ENCODE measurements around the gene RMC1. TPM values are rescaled to one million over a fixed set of nuclear protein-coding genes. Genes with fewer than 3 reads are reported as not detected.

Gene RMC1
- total RNA-seq, 4 donors from 2014 or later: 4.4 to 34.1 (median 26.6) TPM

DNA sequence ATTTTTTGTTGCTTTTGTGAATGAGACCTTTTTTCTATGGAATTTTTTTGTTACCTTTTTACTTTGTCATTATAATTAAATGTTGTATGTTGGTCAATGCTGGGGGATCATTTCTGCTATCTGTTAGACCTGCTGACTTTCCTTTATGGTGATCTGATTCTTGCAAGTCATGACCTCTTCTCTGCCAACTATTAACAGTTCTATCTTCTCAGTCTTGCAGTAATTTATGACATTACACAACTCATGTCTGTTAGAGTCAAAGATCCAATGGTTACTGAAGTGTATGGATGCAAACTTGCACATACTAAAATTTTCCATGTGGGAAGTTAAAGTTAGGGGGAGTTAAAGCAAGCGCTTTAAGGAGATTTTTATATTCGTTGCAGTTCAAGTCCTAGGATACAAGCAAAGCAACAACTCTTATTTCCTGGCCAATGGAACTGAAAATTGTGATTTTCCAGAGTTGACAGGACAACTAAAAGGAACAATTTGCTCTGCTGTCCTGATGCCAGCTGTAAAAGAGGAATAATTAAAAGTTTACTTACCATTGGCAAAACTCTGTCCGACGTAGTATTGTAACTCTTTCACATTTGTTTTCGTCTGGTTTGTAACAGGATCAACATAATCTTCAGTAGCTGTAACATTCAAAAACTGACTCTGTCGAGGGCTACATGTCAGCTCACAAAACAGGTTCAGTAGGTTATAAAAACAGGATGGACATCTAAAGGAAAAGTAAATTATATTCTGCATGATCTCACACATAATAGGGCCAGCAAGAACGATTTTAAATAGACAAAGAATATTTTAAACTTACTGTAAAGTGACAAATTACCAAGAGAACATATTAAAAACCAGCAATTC is 65.2 kb downstream of the RMC1 start:
- Histone ChIP-seq H3K36me3 (peaks cover 0 to 32% (median 15%) of the 10 kb centered on the region in 4 donors), H3K4me1 (peaks cover 0 to 2% (median 0%) of the 10 kb centered on the region in 4 donors), H3K27ac (no peak overlapping the region), H3K27me3 (no peaks in the 10 kb centered on the region), H3K4me3 (no peak overlapping the region), H3K9me3 (no peaks in the 10 kb centered on the region)
- no peak for DNase-seq
- in situ Hi-C loops (cut with MboI; ENCODE audit: low pct_ligation_motif_present in 1 of 4, low pct_unique_long_range_greater_than_20kb in 1 of 4, low sequenced_read_pairs in 3 of 4): loop anchor here in 1 of 4 donors (10.0 kb wide), 1 partner anchor 54 kb away; no protein-coding TSS in a partner anchor
- WGBS, 2 donors (ENCODE audit: low coverage in 1 of 2): 72 to 76% methylated on average over 7 of the region's 7 CpGs
- no peak for TF ChIP-seq POLR2A (IDR thresholded peaks at IDR 0.05)
- TF ChIP-seq EP300 (IDR thresholded peaks at IDR 0.05; ENCODE audit: low read depth): no peak
- TF ChIP-seq POLR2AphosphoS5 (IDR thresholded peaks at IDR 0.05): no peak
- TF ChIP-seq, protein P1, sequence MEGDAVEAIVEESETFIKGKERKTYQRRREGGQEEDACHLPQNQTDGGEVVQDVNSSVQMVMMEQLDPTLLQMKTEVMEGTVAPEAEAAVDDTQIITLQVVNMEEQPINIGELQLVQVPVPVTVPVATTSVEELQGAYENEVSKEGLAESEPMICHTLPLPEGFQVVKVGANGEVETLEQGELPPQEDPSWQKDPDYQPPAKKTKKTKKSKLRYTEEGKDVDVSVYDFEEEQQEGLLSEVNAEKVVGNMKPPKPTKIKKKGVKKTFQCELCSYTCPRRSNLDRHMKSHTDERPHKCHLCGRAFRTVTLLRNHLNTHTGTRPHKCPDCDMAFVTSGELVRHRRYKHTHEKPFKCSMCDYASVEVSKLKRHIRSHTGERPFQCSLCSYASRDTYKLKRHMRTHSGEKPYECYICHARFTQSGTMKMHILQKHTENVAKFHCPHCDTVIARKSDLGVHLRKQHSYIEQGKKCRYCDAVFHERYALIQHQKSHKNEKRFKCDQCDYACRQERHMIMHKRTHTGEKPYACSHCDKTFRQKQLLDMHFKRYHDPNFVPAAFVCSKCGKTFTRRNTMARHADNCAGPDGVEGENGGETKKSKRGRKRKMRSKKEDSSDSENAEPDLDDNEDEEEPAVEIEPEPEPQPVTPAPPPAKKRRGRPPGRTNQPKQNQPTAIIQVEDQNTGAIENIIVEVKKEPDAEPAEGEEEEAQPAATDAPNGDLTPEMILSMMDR (IDR thresholded peaks at IDR 0.05): no peak
- intact Hi-C loops (cut with DNase I; ENCODE audit: low total_unique reads): no loop called here

DNA sequence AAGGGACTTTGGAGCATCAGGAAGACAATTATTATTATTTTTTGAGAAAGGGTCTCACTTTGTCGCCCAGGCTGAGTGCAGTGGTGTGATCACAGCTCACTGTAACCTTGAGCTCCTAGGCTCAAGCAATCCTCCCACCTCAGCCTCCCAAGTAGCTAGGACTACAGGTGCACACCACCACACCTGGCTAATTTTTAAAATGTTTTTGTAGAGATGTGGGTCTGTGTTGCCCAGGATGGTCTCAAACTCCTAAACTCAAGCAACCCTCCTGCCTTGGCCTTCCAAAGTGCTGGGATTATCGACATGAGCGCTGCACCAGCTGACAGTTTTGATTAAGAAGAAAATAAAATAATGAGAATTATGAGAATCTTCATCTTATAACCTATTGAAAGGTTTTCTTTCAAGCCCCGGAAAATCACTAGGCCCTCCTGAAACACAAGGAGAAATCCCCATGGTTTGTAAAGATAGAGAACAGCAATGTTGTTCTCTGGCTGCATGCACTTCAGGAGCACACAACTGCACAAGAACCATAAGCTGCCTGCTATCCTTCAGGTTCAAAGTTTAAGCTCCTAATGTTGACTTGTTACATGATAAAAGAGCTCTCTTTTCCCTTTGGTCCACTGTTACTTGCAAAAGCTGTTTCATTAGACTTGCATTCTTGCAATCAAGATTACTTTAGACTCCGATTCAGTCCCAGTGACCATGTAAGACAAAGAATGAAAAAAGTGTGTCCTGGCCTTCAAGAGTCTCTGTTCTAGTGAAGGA is 66.2 kb downstream of the RMC1 start:
- no peaks in the 10 kb centered on the region for H3K27me3 ChIP-seq
- no peak for DNase-seq
- TF ChIP-seq POLR2A (IDR thresholded peaks at IDR 0.05) (no peak), POLR2AphosphoS5 (IDR thresholded peaks at IDR 0.05) (no peak), EP300 (IDR thresholded peaks at IDR 0.05; ENCODE audit: low read depth) (no peak)
- TF ChIP-seq, protein P1 (IDR thresholded peaks at IDR 0.05): no peak
- no peak overlapping the region for H3K4me3 ChIP-seq
- no peaks in the 10 kb centered on the region for H3K9me3 ChIP-seq
- H3K27ac ChIP-seq: no peak overlapping the region
- in situ Hi-C loops (cut with MboI; ENCODE audit: low pct_ligation_motif_present in 1 of 4, low pct_unique_long_range_greater_than_20kb in 1 of 4, low sequenced_read_pairs in 3 of 4) (loop anchor here in 1 of 4 donors (10.0 kb wide), 1 partner anchor 55 kb away; no protein-coding TSS in a partner anchor), intact Hi-C loops (cut with DNase I; ENCODE audit: low total_unique reads) (no loop called here)
- WGBS, 2 donors (ENCODE audit: low coverage in 1 of 2): 75 to 90% methylated on average over 2 to 5 of the region's 5 CpGs
- peaks cover 0 to 12% (median 0%) of the 10 kb centered on the region in 4 donors for H3K4me1 ChIP-seq
- peaks cover 0 to 27% (median 13%) of the 10 kb centered on the region in 4 donors for H3K36me3 ChIP-seq

DNA sequence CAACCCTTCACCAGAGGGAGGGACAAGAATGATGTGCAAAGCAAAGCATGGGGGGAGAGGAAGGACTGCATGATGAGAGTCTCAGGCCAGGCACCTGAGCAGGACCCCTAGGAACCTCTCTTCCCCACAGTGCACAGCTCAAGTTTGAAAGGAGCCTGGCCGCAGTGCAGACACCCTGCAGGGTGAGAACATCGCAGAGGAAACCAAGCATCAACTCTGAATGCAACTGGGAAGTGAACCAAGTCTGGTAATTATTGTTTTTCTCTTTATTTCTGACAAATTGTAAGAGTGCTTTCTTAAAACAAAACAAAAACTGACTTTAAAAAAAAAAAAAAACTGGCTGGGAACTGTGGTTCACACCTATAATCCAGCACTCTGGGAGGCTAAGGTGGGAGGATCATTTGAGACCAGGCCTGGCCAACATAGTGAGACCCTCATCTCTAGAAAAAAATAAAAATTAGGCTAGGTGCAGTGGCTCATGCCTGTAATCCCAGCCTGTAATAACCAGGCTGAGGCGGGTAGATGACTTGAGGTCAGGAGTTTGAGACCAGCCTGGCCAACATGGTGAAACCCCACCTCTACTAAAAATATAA is 67.7 kb downstream of the RMC1 start:
- H3K4me1 ChIP-seq: peaks cover 0 to 20% (median 0%) of the 10 kb centered on the region in 4 donors
- no peak overlapping the region for H3K4me3 ChIP-seq
- no peak for TF ChIP-seq POLR2A (IDR thresholded peaks at IDR 0.05)
- TF ChIP-seq, protein P1 (IDR thresholded peaks at IDR 0.05): no peak
- H3K36me3 ChIP-seq: peaks cover 0 to 30% (median 15%) of the 10 kb centered on the region in 4 donors
- H3K9me3 ChIP-seq: no peaks in the 10 kb centered on the region
- no peak overlapping the region for H3K27ac ChIP-seq
- no peak for DNase-seq
- WGBS, 2 donors (ENCODE audit: low coverage in 1 of 2): 86 to 97% methylated on average over 1 to 3 of the region's 3 CpGs
- intact Hi-C loops (cut with DNase I; ENCODE audit: low total_unique reads): no loop called here
- H3K27me3 ChIP-seq: no peaks in the 10 kb centered on the region
- in situ Hi-C loops (cut with MboI; ENCODE audit: low pct_ligation_motif_present in 1 of 4, low pct_unique_long_range_greater_than_20kb in 1 of 4, low sequenced_read_pairs in 3 of 4): no loop called here

DNA sequence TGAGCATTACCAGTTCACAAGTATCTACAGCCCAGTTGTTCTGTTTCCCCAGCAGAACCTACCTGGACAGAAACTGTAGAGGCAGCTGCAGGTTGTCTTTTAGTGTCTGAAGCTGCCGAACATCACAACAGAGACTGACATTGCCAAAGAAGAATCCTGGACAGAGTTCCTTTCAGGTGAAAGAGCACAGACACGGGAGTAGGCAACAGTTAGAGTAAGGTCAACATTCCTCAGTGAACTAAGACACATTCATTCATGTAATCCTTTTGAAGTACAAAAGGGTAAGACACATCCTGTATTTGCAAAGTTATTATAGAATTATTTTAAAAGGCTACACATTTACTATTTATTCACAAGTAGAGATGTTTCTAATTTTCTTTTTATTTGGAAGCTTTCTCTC is 68.7 kb downstream of the RMC1 start:
- intact Hi-C loops (cut with DNase I; ENCODE audit: low total_unique reads) (no loop called here), in situ Hi-C loops (cut with MboI; ENCODE audit: low pct_ligation_motif_present in 1 of 4, low pct_unique_long_range_greater_than_20kb in 1 of 4, low sequenced_read_pairs in 3 of 4) (no loop called here)
- WGBS, 2 donors (ENCODE audit: low coverage in 1 of 2): 77 to 85% methylated on average over 2 of the region's 2 CpGs

More for the DNA sequence above, 68.7 kb downstream of the RMC1 start:
- TF ChIP-seq, protein P1 (IDR thresholded peaks at IDR 0.05): no peak
- Histone ChIP-seq H3K27ac (no peak overlapping the region), H3K27me3 (no peaks in the 10 kb centered on the region), H3K4me1 (peaks cover 0 to 20% (median 0%) of the 10 kb centered on the region in 4 donors), H3K4me3 (no peak overlapping the region), H3K9me3 (no peaks in the 10 kb centered on the region), H3K36me3 (peaks cover 0 to 32% (median 15%) of the 10 kb centered on the region in 4 donors)
- no peak for DNase-seq

All from transverse colon (tissue), 4 donors.